Measurements from ENCODE around the gene DOCK10. TPM values are rescaled to one million over a fixed set of nuclear protein-coding genes. Genes with fewer than 3 reads are reported as not detected.

The DOCK10 gene
- polyA plus RNA-seq, 1 donor (not counting 4 experiments of a cell fraction or from before 2014, with no cell fraction given), result 2.5 TPM

DNA sequence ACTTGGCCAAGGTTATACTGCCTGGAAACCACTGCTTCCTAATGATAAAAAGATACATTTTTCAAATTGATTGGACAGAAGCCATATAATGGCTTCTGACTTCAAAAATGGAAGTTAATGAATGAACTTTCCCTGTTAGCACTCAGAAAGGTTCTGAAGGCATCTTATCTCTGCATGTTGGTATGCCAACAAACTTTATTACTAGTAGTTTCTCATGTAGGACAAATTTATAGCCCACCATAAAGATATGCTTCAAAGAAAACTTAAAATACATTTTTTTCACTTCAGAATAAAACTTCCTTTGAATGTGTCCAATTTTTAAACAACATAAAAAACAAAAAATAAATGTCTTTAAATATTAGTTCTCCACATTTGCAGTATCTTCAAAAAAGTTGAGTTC is 10.0 kb downstream of the DOCK10 start:
- Histone ChIP-seq H3K9ac (ENCODE audit: control insufficient read depth, extremely low read depth, insufficient read depth, low read length) (no peak overlapping the region), H3K4me3 (ENCODE audit: control insufficient read depth in 2 of 3, extremely low read depth in 1 of 3, insufficient read depth in 2 of 3, low read depth in 1 of 3, low read length in 3 of 3) (no peak overlapping the region), H3K4me2 (ENCODE audit: control insufficient read depth, extremely low read depth, insufficient read depth, low read depth, low read length) (no peak overlapping the region), H3K79me2 (ENCODE audit: control insufficient read depth, insufficient read depth, low read length) (no peaks in the 10 kb centered on the region), H3K27me3 (ENCODE audit: control insufficient read depth, extremely low read depth, insufficient read depth, low read length) (no peaks in the 10 kb centered on the region), H4K20me1 (ENCODE audit: control insufficient read depth, extremely low read depth, insufficient read depth, low read length) (no peaks in the 10 kb centered on the region), H3K9me1 (ENCODE audit: control insufficient read depth, extremely low read depth, insufficient read depth, low read length) (no peaks in the 10 kb centered on the region), H3K4me1 (ENCODE audit: control insufficient read depth, extremely low read depth, insufficient read depth, low read length) (no peaks in the 10 kb centered on the region), H3K27ac (ENCODE audit: control insufficient read depth, insufficient read depth, low read length) (no peak overlapping the region), H3K9me3 (ENCODE audit: control insufficient read depth, low read depth, low read length) (no peaks in the 10 kb centered on the region), H3K36me3 (ENCODE audit: control insufficient read depth in 2 of 2, extremely low read depth in 1 of 2, insufficient read depth in 2 of 2, low read length in 2 of 2) (no peaks in the 10 kb centered on the region), H2AFZ (ENCODE audit: control insufficient read depth, low read length) (no peak overlapping the region)
- FAIRE-seq (no peak), DNase-seq (ENCODE audit: low read depth, low spot score) (no peak)
- dilution Hi-C loops (cut with MboI; ENCODE audit: extremely low pct_ligation_motif_present, low sequenced_read_pairs), result no loop called here
- TF ChIP-seq EZH2 (IDR thresholded peaks at IDR 0.05; ENCODE audit: low read length), result no peak
- TF ChIP-seq, protein P1, sequence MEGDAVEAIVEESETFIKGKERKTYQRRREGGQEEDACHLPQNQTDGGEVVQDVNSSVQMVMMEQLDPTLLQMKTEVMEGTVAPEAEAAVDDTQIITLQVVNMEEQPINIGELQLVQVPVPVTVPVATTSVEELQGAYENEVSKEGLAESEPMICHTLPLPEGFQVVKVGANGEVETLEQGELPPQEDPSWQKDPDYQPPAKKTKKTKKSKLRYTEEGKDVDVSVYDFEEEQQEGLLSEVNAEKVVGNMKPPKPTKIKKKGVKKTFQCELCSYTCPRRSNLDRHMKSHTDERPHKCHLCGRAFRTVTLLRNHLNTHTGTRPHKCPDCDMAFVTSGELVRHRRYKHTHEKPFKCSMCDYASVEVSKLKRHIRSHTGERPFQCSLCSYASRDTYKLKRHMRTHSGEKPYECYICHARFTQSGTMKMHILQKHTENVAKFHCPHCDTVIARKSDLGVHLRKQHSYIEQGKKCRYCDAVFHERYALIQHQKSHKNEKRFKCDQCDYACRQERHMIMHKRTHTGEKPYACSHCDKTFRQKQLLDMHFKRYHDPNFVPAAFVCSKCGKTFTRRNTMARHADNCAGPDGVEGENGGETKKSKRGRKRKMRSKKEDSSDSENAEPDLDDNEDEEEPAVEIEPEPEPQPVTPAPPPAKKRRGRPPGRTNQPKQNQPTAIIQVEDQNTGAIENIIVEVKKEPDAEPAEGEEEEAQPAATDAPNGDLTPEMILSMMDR (optimal IDR thresholded peaks at IDR 0.05 in 1 of 3, IDR thresholded peaks at IDR 0.05 in 1 of 3, conservative IDR thresholded peaks at IDR 0.05 in 1 of 3; ENCODE audit: extremely low read depth in 1 of 3, insufficient read depth in 2 of 3, low read length in 3 of 3), result no peak

DNA sequence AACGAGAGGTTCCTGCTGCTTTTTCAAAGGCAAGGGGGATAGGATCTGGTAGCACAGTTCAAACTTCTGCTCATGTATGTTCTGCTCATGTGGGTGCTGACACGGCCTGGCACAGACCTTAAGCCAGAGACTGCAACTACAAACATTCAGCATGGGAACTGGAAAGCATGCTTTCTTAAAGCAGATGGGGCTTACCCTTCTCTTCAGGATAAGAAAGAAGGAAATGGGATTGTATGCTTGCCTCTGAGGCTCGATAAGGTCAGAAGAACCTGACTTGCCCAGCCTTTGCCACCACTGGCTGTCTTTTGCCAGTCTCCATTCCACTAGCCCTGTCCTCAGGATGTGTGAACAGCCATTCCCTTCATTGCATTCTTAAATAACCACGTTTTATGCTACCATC is 10.7 kb downstream of the DOCK10 start:
- no peak overlapping the region for H2AFZ ChIP-seq (ENCODE audit: control insufficient read depth, low read length)
- no peaks in the 10 kb centered on the region for H3K36me3 ChIP-seq (ENCODE audit: control insufficient read depth in 2 of 2, extremely low read depth in 1 of 2, insufficient read depth in 2 of 2, low read length in 2 of 2)
- H3K9ac ChIP-seq (ENCODE audit: control insufficient read depth, extremely low read depth, insufficient read depth, low read length), result no peak overlapping the region
- H3K27me3 ChIP-seq (ENCODE audit: control insufficient read depth, extremely low read depth, insufficient read depth, low read length), result no peaks in the 10 kb centered on the region
- H3K27ac ChIP-seq (ENCODE audit: control insufficient read depth, insufficient read depth, low read length), result no peak overlapping the region
- H3K4me1 ChIP-seq (ENCODE audit: control insufficient read depth, extremely low read depth, insufficient read depth, low read length), result no peaks in the 10 kb centered on the region
- H4K20me1 ChIP-seq (ENCODE audit: control insufficient read depth, extremely low read depth, insufficient read depth, low read length), result no peaks in the 10 kb centered on the region
- H3K4me3 ChIP-seq (ENCODE audit: control insufficient read depth in 2 of 3, extremely low read depth in 1 of 3, insufficient read depth in 2 of 3, low read depth in 1 of 3, low read length in 3 of 3), result no peak overlapping the region
- dilution Hi-C loops (cut with MboI; ENCODE audit: extremely low pct_ligation_motif_present, low sequenced_read_pairs), result no loop called here
- no peak for FAIRE-seq
- DNase-seq (ENCODE audit: low read depth, low spot score), result no peak
- H3K9me3 ChIP-seq (ENCODE audit: control insufficient read depth, low read depth, low read length), result no peaks in the 10 kb centered on the region
- H3K79me2 ChIP-seq (ENCODE audit: control insufficient read depth, insufficient read depth, low read length), result no peaks in the 10 kb centered on the region
- TF ChIP-seq, protein P1 (optimal IDR thresholded peaks at IDR 0.05 in 1 of 3, IDR thresholded peaks at IDR 0.05 in 1 of 3, conservative IDR thresholded peaks at IDR 0.05 in 1 of 3; ENCODE audit: extremely low read depth in 1 of 3, insufficient read depth in 2 of 3, low read length in 3 of 3), result no peak
- TF ChIP-seq EZH2 (IDR thresholded peaks at IDR 0.05; ENCODE audit: low read length), result no peak
- no peaks in the 10 kb centered on the region for H3K9me1 ChIP-seq (ENCODE audit: control insufficient read depth, extremely low read depth, insufficient read depth, low read length)
- no peak overlapping the region for H3K4me2 ChIP-seq (ENCODE audit: control insufficient read depth, extremely low read depth, insufficient read depth, low read depth, low read length)
